Amygdala (tissue), 56 donors: ENCODE data around the gene NTRK2.

ENCODE experiments used
- DNase-seq, 56 donors: peaks; one replicate each; lab custom pipeline; 2025; lab: John Stamatoyannopoulos, UW

Gene NTRK2

DNA sequence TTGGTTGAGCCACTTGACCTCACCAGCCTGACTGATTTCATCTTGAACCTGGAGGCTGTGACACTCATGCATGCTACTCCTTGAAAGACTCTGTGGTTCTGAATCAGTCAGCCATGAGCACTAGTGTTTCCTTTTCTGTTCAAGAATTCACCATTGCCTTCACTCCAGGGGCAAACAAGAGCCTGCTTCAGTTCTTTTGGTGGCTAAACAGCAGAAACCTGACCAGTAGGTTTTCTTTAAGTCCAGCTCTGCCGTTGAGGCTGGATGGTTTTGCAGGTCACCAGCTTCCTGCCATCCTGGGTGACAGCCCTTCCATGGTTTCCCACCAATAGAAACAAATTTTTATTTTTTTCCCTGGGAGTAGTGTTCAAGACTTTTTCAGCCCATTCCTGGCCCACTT, 10.0 kb downstream of the NTRK2 start:
- DNase-seq: no peak

GRCh38 chr9:84681516-84682285, 12.2 kb downstream of the NTRK2 start:
- no peak for DNase-seq

DNA sequence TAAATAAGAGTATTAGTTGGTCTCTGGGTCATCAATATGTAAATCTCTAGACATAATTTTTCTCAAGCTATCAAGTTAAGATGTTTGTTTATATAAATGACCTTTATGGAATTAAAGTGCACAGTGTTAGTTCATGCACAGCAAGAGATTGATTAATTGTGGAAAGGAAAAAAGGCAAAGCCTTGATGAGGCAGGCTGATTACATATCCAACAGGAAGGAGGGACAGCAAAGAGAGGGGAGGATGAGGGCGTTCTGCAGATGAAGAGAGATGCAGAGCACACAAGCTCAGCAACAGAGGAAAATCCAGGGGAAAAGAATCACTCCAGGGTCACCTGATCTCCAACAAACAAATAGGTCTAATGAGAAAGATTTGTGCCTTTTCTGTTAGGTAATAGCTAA, 16.5 kb downstream of the NTRK2 start:
- no peak for DNase-seq

DNA sequence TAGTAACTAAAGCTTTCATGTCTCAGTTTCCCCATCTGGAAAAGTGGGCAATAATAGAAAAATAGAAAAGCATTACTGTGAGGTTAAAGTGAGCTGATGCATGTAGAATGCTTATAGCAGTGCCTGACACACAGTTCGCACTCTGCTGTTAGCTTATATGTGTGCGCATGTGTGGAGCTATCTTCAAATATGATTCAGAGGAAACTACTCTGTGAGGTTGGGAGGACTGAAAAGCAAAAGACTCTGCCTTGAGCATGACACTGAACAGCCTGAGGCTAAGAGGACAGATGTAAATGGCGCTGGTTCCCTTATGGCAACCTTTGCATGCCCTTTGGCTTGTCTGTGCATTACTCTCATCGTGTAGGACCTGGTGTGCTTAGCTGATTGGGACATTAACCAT, 19.4 kb downstream of the NTRK2 start:
- DNase-seq: no peak

- DNase-seq: no peak
Observed at GRCh38 chr9:84691634-84692033, 22.1 kb downstream of the NTRK2 start.

GRCh38 chr9:84694248-84694647, 24.7 kb downstream of the NTRK2 start:
- no peak for DNase-seq

DNA sequence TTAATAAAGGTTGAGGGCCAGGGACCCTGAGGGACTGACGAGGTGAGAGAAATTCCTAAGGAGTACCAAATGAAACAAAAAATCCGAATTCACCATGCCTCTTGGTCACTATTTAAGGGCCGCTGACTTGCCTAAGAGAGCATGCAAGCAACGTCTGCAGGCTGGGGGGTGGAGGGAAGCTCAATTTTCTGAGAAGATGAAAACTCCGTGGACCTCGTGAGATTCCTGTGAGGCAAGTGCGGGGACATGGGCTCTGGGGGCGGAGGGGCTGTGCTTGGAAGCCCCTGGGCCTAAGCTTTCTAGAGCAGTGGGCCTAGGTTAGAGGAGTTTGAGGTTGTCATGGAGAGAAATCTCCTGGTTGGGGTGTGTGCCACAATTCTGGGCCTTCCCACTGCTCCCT, 27.5 kb downstream of the NTRK2 start:
- DNase-seq: no peak

GRCh38 chr9:84697509-84698114, 28.1 kb downstream of the NTRK2 start:
- DNase-seq: peak in 33 of 56 donors; percentile 21 to 75 (median 37)

- DNase-seq: no peak
Observed at GRCh38 chr9:84698323-84698722, 28.8 kb downstream of the NTRK2 start.

DNA sequence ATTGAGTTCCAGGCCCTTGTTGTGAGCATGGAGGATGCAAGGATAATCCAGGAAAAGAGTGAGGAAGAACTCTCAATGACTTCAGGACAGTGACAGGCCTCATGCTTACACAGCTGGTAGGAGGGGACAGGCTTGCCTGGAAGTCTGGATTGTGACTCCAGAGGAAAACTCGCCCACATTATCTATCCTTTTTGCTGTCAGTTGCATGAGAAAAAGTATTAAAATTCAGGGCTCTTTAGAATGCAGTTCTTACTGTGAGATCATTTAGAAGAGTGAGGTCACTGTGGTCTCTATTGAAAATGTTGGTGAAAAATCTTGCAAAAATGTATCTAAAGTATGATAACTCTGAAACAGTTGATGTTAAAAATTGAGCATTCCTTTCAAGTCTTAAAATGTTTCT, 30.5 kb downstream of the NTRK2 start:
- DNase-seq: no peak

- DNase-seq: no peak
Observed at GRCh38 chr9:84701801-84702200, 32.3 kb downstream of the NTRK2 start.

DNA sequence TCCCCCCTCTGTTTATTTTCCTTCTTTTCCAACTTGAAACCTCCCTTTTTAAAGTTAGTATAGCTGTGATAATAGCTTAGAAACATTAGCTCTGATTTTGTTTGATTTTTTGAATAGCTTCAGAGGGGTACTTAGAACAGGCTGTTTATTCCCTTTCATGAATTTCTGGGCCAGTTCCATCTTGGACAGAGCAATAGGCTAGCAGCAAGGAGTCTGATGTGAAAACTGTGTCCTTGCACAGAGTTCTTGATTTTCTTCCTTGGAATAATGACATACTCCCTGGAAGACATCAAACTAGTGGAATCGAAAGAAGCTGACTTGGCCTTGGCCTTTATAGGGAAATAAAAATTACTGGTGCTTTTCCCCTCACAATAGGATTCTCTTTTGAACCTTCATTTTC, 32.9 kb downstream of the NTRK2 start:
- DNase-seq: peak in 2 of 56 donors; percentile 16 to 27

DNA sequence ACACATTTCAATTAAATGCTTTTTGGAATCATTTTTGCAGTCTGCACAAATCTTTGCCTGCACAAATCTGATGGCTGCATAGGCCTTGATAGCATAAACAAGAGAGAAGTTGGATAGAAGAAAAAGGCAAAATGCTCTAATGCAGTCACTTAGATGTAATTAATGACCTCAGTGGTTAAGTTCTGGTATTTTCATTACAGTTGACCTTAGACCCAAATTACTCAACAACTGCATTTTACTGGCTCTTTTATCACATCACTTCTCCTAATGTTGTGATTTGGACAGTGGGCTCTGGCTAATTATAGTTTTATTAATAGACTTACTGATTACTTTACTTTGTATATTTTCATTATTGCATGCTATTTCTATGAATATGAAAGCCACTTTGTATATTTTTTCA, 34.3 kb downstream of the NTRK2 start:
- no peak for DNase-seq

- DNase-seq: peak in 14 of 56 donors; percentile 16 to 64 (median 36)
Observed at GRCh38 chr9:84705128-84705527, 35.6 kb downstream of the NTRK2 start.

- DNase-seq: no peak
Observed at GRCh38 chr9:84708400-84708799, 38.9 kb downstream of the NTRK2 start.

GRCh38 chr9:84709056-84709455, 39.5 kb downstream of the NTRK2 start:
- DNase-seq: no peak

- no peak for DNase-seq
Observed at GRCh38 chr9:84710701-84711397, 41.3 kb downstream of the NTRK2 start.

- no peak for DNase-seq
Observed at GRCh38 chr9:84711398-84711777, 41.9 kb downstream of the NTRK2 start.

DNA sequence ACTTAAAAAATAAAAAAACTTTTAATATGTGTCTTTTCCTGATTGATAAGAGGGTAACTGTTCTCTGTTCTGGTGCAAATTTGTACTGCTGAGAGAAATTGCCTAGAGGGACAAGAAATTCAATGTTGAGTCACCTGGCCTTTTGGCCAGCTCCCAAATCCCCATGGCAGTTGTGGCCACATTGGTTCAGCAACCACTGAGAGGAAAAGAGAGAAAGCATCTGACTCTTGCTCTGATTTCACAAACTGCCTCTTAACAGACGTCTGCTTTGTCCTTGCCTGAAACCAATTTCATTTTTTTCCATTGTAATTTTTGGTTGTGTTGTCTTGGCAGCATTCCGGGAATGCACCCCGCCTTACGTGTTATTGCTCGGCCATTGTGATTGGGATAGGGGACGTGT, 42.4 kb downstream of the NTRK2 start:
- peak in 36 of 56 donors; percentile 8 to 64 (median 37) for DNase-seq

DNA sequence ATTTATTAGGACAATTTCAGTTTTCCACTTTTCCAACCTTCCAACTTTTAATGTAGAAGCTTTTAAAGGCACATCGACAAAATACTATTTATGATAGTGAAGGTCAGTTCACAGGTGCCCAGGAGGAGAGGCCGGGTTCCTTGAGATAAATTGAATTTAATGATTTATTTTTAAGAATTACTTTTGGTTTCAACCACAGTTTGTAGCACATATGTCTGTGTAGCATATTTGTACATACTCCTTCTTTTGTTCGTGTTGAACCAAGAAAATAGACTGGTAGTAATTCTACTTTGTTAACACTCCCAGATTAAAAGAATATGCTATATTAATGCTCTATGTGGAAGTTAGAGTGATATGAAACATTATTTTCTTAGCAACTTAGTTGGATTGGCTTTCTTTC, 46.7 kb downstream of the NTRK2 start:
- DNase-seq: no peak

GRCh38 chr9:84718476-84718875, 48.9 kb downstream of the NTRK2 start:
- no peak for DNase-seq
